ENCODE data around the gene KHDRBS2.

Gene KHDRBS2

DNA sequence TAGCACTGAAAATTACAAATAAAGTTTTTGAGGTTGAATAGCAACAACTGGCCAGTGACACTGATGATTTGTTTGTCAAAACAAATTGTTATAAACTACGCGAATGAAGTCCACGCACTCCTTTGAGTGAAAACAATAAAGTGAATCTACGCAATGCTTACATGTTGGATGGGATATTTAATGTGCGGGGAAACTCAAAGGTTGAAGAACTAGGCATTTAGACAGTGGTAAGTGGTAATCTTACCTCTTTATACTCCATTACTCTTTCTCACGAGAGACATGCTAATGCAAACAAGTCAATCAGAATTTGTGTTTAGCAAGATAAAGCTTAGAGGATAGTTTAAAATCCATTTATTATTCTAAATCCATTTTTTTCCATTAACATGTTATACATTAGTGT is 606.4 kb downstream of the KHDRBS2 start:
- TF ChIP-seq CTCF (IDR thresholded peaks at IDR 0.05; ENCODE audit: low read depth, low read length), result no peak
- Histone ChIP-seq H3K36me3 (no peaks in the 10 kb centered on the region), H3K27me3 (no peaks in the 10 kb centered on the region), H3K4me1 (no peaks in the 10 kb centered on the region), H3K4me3 (ENCODE audit: low read depth, low read length) (no peak overlapping the region), H3K9me3 (no peaks in the 10 kb centered on the region)
- DNase-seq, result no peak

DNA sequence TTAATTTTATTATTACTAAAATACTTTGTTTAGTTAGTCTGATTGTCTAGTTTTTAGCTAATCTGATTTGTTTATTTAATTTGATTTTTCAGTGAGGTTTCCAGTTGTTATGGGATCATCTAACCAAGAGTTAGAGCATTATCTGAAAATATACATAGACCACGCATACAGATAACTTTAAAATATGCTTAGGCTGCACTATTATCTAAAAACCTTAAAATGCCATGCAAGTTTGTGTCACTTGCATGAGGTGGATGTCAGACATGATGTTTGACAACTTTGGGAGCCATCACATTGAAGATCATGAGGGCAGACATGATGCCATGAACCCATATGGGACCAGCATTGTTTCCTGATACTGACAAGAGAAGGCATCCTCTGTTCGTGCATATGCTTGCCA is 610.3 kb downstream of the KHDRBS2 start:
- H3K36me3 ChIP-seq, result no peaks in the 10 kb centered on the region
- H3K27me3 ChIP-seq, result no peaks in the 10 kb centered on the region
- H3K4me1 ChIP-seq, result no peaks in the 10 kb centered on the region
- no peak overlapping the region for H3K4me3 ChIP-seq (ENCODE audit: low read depth, low read length)
- no peaks in the 10 kb centered on the region for H3K9me3 ChIP-seq
- no peak for DNase-seq
- no peak for TF ChIP-seq CTCF (IDR thresholded peaks at IDR 0.05; ENCODE audit: low read depth, low read length)

- no peak for DNase-seq
- no peak for TF ChIP-seq CTCF (IDR thresholded peaks at IDR 0.05; ENCODE audit: low read depth, low read length)
These were observed 636.2 kb downstream of the KHDRBS2 start for GRCh38 chr6:61649845-61650244.

DNA sequence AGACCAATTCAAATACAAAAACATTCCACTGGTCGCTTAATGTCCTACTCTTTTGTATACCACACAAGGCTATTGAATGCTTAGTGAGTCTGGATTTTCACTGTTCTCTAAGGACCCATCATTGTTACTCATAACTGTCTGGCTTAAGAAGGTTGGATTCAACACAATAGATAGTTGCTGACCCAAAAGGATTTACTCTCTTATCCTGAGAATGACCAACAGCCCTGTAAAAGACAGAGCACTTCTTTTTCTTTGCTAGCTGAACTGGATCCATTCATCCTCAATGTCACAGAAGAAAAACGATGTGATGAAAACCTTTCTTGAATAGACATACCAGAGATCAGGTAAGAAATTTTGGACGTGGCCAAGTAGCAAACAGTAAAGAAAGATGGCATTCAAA is 645.6 kb downstream of the KHDRBS2 start:
- TF ChIP-seq CTCF (IDR thresholded peaks at IDR 0.05; ENCODE audit: low read depth, low read length), result no peak
- Histone ChIP-seq H3K27me3 (no peaks in the 10 kb centered on the region), H3K9me3 (no peaks in the 10 kb centered on the region; the same call in 1 of the 2 replicates)

More at GRCh38 chr6:61649845-61650244, 636.2 kb downstream of the KHDRBS2 start:
- Histone ChIP-seq H3K4me1 (no peaks in the 10 kb centered on the region), H3K4me3 (ENCODE audit: low read depth, low read length) (no peak overlapping the region), H3K27me3 (no peaks in the 10 kb centered on the region), H3K36me3 (no peaks in the 10 kb centered on the region), H3K9me3 (no peaks in the 10 kb centered on the region)

More for the DNA sequence above, 645.6 kb downstream of the KHDRBS2 start:
- no peak for DNase-seq
- Histone ChIP-seq H3K4me1 (no peaks in the 10 kb centered on the region), H3K4me3 (ENCODE audit: low read depth, low read length) (no peak overlapping the region), H3K36me3 (no peaks in the 10 kb centered on the region)
